Keratinocyte (primary cell): ENCODE data around the gene OGDH.

Experiments
- CTCF ChIP-seq, 3 experiments: IDR thresholded peaks in 1 of 3; conservative IDR thresholded peaks in 1 of 3; optimal IDR thresholded peaks in 1 of 3; 2 replicates in 2 of 3; 3 replicates in 1 of 3; pipeline versions ENCODE3 to v1.5.1; 2011; ENCODE audit warnings: low read length in 3 of 3, mild to moderate bottlenecking in 3 of 3, moderate library complexity in 2 of 3, control low read depth in 1 of 3, inconsistent platforms in 1 of 3; ENCODE audit not compliant: insufficient read depth in 2 of 3; ENCODE audit errors: extremely low read depth in 1 of 3
- EZH2 ChIP-seq: IDR thresholded peaks from one replicate; pipeline ENCODE4 v1.6.1; 2012; ENCODE audit warnings: inconsistent platforms, mild to moderate bottlenecking, low read length, moderate library complexity

GRCh38 chr7:44740055-44740454, 133.6 kb downstream of the OGDH start:
- TF ChIP-seq CTCF (optimal IDR thresholded peaks at IDR 0.05 in 1 of 3, IDR thresholded peaks at IDR 0.05 in 1 of 3, conservative IDR thresholded peaks at IDR 0.05 in 1 of 3; ENCODE audit: extremely low read depth in 1 of 3, insufficient read depth in 2 of 3, low read length in 3 of 3): no peak
- no peak for TF ChIP-seq EZH2
